ENCODE data around the gene DNM1. TPM values are rescaled to one million over a fixed set of nuclear protein-coding genes. Genes with fewer than 3 reads are reported as not detected.

DNM1 gene
- 3.6 and 6.5 TPM in 2 replicates for total RNA-seq

- Histone ChIP-seq H3K36me3 (ENCODE audit: insufficient read depth, low read length) (no peaks in the 10 kb centered on the region), H3K27me3 (ENCODE audit: insufficient read depth, low read length) (no peaks in the 10 kb centered on the region), H3K27ac (ENCODE audit: low read depth, low read length) (no peak within 1 kb of the TSS), H3K4me3 (ENCODE audit: insufficient read depth, low read length) (peak within 1 kb of the TSS; percentile 74), H4K20me1 (ENCODE audit: insufficient read depth, low read length) (peaks cover 2% of the 10 kb centered on the region), H3K4me1 (ENCODE audit: insufficient read depth, low read length) (peaks cover 18% of the 10 kb centered on the region), H3K4me2 (ENCODE audit: insufficient read depth, low read length) (peak within 1 kb of the TSS; percentile 89), H2AFZ (ENCODE audit: low read length) (peak within 1 kb of the TSS; percentile 86), H3K79me2 (ENCODE audit: insufficient read depth, low read length) (no peaks in the 10 kb centered on the region), H3K9me3 (ENCODE audit: low read depth, low read length) (no peaks in the 10 kb centered on the region)
- TF ChIP-seq, protein P1, sequence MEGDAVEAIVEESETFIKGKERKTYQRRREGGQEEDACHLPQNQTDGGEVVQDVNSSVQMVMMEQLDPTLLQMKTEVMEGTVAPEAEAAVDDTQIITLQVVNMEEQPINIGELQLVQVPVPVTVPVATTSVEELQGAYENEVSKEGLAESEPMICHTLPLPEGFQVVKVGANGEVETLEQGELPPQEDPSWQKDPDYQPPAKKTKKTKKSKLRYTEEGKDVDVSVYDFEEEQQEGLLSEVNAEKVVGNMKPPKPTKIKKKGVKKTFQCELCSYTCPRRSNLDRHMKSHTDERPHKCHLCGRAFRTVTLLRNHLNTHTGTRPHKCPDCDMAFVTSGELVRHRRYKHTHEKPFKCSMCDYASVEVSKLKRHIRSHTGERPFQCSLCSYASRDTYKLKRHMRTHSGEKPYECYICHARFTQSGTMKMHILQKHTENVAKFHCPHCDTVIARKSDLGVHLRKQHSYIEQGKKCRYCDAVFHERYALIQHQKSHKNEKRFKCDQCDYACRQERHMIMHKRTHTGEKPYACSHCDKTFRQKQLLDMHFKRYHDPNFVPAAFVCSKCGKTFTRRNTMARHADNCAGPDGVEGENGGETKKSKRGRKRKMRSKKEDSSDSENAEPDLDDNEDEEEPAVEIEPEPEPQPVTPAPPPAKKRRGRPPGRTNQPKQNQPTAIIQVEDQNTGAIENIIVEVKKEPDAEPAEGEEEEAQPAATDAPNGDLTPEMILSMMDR (IDR thresholded peaks at IDR 0.05; ENCODE audit: extremely low read depth, low read depth, low read length): peak; percentile 66
- peak; percentile 100 for DNase-seq (ENCODE audit: insufficient read length, low spot score, missing footprints)
These were observed at the start of gene DNM1 for GRCh38 chr9:128203024-128203706. Gene DNM1, plus strand, starts transcription at chr9:128203379. Its CDS starts 92 bp downstream, at chr9:128203471.

DNA sequence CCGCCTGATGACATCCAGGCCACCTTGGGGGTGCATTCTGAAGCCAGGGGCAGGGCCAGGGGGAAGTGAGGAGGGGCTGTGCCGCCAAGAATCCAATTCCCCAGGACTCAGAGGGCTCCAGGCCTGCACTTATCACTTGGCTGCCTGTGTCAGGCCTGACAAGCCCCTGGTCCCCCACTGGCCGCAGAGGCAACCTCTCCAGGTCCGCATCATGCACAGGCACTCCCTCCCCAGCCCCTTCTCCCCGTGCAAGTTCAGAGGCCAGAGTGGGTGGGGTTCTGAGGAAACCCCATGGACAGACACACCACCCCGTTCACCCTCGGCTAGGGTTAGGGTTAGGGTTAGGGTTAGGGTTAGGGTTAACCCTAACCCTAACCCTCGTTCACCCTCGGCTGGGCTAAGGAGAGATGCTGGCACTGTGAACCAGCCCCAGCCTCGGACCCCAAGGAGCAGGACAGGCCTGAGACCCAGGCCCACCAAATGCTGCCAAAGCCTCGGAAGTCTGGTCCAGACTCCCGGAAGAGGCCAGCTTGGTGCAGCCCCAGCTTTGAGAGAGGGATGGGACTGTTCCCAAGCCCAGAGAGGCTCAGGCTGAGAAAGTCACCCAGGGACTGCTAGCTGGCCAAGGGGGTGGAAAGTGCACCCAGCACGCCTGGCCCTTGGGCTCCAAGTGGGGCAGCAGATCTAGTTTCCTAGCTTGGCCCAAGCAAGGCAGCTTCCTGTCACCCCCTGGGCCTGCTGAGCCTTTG lies 49.1 kb upstream of the DNM1 start:
- DNase-seq (ENCODE audit: insufficient read length, low spot score, missing footprints): peak; percentile 45
- Histone ChIP-seq H3K27me3 (ENCODE audit: insufficient read depth, low read length) (no peaks in the 10 kb centered on the region), H3K27ac (ENCODE audit: low read depth, low read length) (no peak overlapping the region), H3K4me1 (ENCODE audit: insufficient read depth, low read length) (no peaks in the 10 kb centered on the region), H3K36me3 (ENCODE audit: insufficient read depth, low read length) (no peaks in the 10 kb centered on the region), H2AFZ (ENCODE audit: low read length) (no peak overlapping the region), H3K4me3 (ENCODE audit: insufficient read depth, low read length) (no peak overlapping the region), H3K9me3 (ENCODE audit: low read depth, low read length) (no peaks in the 10 kb centered on the region), H4K20me1 (ENCODE audit: insufficient read depth, low read length) (no peaks in the 10 kb centered on the region), H3K4me2 (ENCODE audit: insufficient read depth, low read length) (no peak overlapping the region), H3K79me2 (ENCODE audit: insufficient read depth, low read length) (no peaks in the 10 kb centered on the region)
- TF ChIP-seq, protein P1 (IDR thresholded peaks at IDR 0.05; ENCODE audit: extremely low read depth, low read depth, low read length): no peak

DNA sequence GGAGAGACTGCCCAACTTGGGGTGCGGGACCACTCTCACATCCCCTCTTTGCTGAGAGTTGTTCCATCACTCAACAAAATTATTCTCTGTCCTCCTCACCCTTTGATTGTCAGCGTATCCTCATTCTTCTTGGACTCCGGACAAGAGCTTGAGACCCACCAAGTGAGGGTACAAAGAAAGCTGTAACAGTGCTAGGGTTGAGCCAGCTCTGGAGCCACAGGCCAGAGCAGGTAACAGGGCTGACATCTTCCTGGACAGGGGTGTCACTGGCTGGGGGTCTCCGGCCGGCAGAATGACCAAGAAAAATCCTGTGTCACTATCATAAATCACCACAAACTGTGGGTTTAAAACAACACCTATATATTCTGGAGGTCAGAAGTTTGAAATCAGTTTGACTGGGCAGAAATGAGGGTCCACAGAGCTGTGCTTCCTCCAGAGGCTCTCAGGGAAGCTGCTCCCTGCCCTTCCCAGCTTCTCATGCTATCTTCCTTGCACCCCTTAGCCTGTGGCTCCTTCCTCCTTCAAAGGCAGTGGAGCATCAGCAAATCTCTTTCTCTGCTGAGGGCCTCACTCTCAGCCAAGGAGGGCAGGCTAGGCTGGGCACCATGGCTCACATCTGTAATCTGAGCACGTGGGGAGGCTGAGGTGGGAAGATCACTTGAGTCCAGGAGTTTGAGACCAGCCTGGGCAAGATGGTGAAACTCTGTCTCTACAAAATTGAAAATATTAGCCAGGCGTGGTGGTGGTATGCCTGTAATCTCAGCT lies 47.3 kb upstream of the DNM1 start:
- DNase-seq (ENCODE audit: insufficient read length, low spot score, missing footprints): peak; percentile 65
- Histone ChIP-seq H4K20me1 (ENCODE audit: insufficient read depth, low read length) (peaks cover 4% of the 10 kb centered on the region), H2AFZ (ENCODE audit: low read length) (no peak overlapping the region)

More for the DNA sequence above, 47.3 kb upstream of the DNM1 start:
- peaks cover 2% of the 10 kb centered on the region for H3K4me1 ChIP-seq (ENCODE audit: insufficient read depth, low read length)
- H3K27me3 ChIP-seq (ENCODE audit: insufficient read depth, low read length): no peaks in the 10 kb centered on the region
- H3K79me2 ChIP-seq (ENCODE audit: insufficient read depth, low read length): peaks cover 2% of the 10 kb centered on the region
- no peaks in the 10 kb centered on the region for H3K36me3 ChIP-seq (ENCODE audit: insufficient read depth, low read length)
- H3K4me3 ChIP-seq (ENCODE audit: insufficient read depth, low read length): no peak overlapping the region
- no peak overlapping the region for H3K4me2 ChIP-seq (ENCODE audit: insufficient read depth, low read length)
- H3K27ac ChIP-seq (ENCODE audit: low read depth, low read length): no peak overlapping the region
- H3K9me3 ChIP-seq (ENCODE audit: low read depth, low read length): no peaks in the 10 kb centered on the region
- TF ChIP-seq, protein P1 (IDR thresholded peaks at IDR 0.05; ENCODE audit: extremely low read depth, low read depth, low read length): no peak
